Measurements from ENCODE around the gene CLDN6.

DNA sequence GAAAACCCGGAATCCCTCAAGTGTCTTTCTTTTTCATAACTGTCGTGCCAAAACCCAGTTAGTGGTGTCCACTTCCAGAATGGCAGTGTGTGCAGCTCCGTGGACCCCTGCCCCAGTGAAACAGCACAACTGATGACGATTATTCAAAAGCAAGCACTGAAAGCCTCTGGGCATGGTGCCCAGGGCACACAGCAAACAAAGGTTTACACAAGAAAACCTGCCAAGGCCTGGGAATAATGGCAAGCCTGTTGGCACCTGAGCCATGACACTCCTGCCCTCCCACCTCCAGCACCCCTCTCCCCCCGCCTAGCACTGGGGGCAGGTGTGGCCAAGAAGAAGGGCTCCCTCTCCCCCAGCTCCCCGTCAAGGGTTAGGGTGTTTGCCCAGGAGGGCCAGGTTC lies 40.5 kb downstream of the CLDN6 start:
- no peak for TF ChIP-seq POLR2A (IDR thresholded peaks at IDR 0.05)
- TF ChIP-seq, protein P1, sequence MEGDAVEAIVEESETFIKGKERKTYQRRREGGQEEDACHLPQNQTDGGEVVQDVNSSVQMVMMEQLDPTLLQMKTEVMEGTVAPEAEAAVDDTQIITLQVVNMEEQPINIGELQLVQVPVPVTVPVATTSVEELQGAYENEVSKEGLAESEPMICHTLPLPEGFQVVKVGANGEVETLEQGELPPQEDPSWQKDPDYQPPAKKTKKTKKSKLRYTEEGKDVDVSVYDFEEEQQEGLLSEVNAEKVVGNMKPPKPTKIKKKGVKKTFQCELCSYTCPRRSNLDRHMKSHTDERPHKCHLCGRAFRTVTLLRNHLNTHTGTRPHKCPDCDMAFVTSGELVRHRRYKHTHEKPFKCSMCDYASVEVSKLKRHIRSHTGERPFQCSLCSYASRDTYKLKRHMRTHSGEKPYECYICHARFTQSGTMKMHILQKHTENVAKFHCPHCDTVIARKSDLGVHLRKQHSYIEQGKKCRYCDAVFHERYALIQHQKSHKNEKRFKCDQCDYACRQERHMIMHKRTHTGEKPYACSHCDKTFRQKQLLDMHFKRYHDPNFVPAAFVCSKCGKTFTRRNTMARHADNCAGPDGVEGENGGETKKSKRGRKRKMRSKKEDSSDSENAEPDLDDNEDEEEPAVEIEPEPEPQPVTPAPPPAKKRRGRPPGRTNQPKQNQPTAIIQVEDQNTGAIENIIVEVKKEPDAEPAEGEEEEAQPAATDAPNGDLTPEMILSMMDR (IDR thresholded peaks at IDR 0.05): no peak

Measured in testis (tissue), 2 donors.